Body of pancreas (tissue), 4 donors: ENCODE results near the gene CLDN1.

Source experiments
- POLR2A ChIP-seq, 3 donors: fragments of 450-650 bp; IDR thresholded peaks; one replicate each; pipeline ENCODE4 v1.6.1; 2016; ENCODE audit warnings: antibody characterized with exemption in 3 of 3, mild to moderate bottlenecking in 2 of 3
- TF ChIP-seq, protein P1 (sequence below), 7 experiments: fragments of 450-650 bp in 4 of 7; fragments of 200-600 bp in 3 of 7; sonication (generic) in 3 of 7; IDR thresholded peaks; one replicate each; pipeline ENCODE4 v1.5.1; 2016 to 2019; ENCODE audit warnings: antibody characterized with exemption in 7 of 7

- TF ChIP-seq, protein P1, sequence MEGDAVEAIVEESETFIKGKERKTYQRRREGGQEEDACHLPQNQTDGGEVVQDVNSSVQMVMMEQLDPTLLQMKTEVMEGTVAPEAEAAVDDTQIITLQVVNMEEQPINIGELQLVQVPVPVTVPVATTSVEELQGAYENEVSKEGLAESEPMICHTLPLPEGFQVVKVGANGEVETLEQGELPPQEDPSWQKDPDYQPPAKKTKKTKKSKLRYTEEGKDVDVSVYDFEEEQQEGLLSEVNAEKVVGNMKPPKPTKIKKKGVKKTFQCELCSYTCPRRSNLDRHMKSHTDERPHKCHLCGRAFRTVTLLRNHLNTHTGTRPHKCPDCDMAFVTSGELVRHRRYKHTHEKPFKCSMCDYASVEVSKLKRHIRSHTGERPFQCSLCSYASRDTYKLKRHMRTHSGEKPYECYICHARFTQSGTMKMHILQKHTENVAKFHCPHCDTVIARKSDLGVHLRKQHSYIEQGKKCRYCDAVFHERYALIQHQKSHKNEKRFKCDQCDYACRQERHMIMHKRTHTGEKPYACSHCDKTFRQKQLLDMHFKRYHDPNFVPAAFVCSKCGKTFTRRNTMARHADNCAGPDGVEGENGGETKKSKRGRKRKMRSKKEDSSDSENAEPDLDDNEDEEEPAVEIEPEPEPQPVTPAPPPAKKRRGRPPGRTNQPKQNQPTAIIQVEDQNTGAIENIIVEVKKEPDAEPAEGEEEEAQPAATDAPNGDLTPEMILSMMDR (IDR thresholded peaks at IDR 0.05) = no peak
- TF ChIP-seq POLR2A (IDR thresholded peaks at IDR 0.05) = no peak
Observed at GRCh38 chr3:190265126-190265525, 57.1 kb downstream of the CLDN1 start.
